ENCODE data around the gene RIT2.

Gene RIT2

DNA sequence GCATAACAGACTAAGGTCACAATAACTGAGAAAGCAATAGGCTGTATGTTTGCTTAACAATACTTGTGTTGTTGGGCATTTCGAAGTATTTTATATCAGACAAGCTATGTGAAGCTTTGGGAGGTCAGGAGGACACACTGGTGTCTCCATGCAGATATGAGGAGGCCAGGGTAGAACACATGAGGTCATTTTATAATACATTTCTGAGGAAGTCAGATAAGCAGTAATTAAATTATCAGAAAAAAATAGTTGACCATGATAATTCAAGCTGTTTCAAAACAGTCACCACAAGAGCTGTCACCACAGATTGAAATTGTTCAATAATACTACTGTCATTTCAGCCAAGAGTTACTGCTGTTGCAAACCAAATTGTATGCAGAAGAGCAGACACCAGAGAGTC, 160.6 kb downstream of the RIT2 start:
- H3K9me3 ChIP-seq (ENCODE audit: control insufficient read depth, insufficient read depth, low read depth, low read length), result no peaks in the 10 kb centered on the region
- TF ChIP-seq ZNF184 (tag by site-specific recombination; IDR thresholded peaks at IDR 0.05) (no peak), ZSCAN16 (tag by site-specific recombination; IDR thresholded peaks at IDR 0.05) (no peak), ZNF221 (tag by site-specific recombination; IDR thresholded peaks at IDR 0.05; ENCODE audit: borderline replicate concordance) (no peak), RBAK (tag by site-specific recombination; IDR thresholded peaks at IDR 0.05) (no peak), ZNF514 (tag by site-specific recombination; IDR thresholded peaks at IDR 0.05) (no peak), ZBTB20 (tag by site-specific recombination; IDR thresholded peaks at IDR 0.05) (no peak), ZNF670 (tag by site-specific recombination; IDR thresholded peaks at IDR 0.05; ENCODE audit: low read depth) (no peak), ZNF501 (tag by site-specific recombination; IDR thresholded peaks at IDR 0.05) (no peak), ZNF366 (tag by site-specific recombination; conservative IDR thresholded peaks at IDR 0.05) (no peak)
- TF ChIP-seq, protein P1, sequence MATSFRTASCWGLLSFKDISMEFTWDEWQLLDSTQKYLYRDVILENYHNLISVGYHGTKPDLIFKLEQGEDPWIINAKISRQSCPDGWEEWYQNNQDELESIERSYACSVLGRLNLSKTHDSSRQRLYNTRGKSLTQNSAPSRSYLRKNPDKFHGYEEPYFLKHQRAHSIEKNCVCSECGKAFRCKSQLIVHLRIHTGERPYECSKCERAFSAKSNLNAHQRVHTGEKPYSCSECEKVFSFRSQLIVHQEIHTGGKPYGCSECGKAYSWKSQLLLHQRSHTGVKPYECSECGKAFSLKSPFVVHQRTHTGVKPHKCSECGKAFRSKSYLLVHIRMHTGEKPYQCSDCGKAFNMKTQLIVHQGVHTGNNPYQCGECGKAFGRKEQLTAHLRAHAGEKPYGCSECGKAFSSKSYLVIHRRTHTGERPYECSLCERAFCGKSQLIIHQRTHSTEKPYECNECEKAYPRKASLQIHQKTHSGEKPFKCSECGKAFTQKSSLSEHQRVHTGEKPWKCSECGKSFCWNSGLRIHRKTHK (tag by site-specific recombination; IDR thresholded peaks at IDR 0.05), result no peak
- TF ChIP-seq, protein P2, sequence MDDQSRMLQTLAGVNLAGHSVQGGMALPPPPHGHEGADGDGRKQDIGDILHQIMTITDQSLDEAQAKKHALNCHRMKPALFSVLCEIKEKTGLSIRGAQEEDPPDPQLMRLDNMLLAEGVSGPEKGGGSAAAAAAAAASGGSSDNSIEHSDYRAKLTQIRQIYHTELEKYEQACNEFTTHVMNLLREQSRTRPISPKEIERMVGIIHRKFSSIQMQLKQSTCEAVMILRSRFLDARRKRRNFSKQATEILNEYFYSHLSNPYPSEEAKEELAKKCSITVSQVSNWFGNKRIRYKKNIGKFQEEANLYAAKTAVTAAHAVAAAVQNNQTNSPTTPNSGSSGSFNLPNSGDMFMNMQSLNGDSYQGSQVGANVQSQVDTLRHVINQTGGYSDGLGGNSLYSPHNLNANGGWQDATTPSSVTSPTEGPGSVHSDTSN (CRISPR knock-in tag; IDR thresholded peaks at IDR 0.05), result no peak
- TF ChIP-seq, protein P3, sequence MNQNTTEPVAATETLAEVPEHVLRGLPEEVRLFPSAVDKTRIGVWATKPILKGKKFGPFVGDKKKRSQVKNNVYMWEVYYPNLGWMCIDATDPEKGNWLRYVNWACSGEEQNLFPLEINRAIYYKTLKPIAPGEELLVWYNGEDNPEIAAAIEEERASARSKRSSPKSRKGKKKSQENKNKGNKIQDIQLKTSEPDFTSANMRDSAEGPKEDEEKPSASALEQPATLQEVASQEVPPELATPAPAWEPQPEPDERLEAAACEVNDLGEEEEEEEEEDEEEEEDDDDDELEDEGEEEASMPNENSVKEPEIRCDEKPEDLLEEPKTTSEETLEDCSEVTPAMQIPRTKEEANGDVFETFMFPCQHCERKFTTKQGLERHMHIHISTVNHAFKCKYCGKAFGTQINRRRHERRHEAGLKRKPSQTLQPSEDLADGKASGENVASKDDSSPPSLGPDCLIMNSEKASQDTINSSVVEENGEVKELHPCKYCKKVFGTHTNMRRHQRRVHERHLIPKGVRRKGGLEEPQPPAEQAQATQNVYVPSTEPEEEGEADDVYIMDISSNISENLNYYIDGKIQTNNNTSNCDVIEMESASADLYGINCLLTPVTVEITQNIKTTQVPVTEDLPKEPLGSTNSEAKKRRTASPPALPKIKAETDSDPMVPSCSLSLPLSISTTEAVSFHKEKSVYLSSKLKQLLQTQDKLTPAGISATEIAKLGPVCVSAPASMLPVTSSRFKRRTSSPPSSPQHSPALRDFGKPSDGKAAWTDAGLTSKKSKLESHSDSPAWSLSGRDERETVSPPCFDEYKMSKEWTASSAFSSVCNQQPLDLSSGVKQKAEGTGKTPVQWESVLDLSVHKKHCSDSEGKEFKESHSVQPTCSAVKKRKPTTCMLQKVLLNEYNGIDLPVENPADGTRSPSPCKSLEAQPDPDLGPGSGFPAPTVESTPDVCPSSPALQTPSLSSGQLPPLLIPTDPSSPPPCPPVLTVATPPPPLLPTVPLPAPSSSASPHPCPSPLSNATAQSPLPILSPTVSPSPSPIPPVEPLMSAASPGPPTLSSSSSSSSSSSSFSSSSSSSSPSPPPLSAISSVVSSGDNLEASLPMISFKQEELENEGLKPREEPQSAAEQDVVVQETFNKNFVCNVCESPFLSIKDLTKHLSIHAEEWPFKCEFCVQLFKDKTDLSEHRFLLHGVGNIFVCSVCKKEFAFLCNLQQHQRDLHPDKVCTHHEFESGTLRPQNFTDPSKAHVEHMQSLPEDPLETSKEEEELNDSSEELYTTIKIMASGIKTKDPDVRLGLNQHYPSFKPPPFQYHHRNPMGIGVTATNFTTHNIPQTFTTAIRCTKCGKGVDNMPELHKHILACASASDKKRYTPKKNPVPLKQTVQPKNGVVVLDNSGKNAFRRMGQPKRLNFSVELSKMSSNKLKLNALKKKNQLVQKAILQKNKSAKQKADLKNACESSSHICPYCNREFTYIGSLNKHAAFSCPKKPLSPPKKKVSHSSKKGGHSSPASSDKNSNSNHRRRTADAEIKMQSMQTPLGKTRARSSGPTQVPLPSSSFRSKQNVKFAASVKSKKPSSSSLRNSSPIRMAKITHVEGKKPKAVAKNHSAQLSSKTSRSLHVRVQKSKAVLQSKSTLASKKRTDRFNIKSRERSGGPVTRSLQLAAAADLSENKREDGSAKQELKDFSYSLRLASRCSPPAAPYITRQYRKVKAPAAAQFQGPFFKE (tag by site-specific recombination; IDR thresholded peaks at IDR 0.05; ENCODE audit: borderline replicate concordance), result no peak
- TF ChIP-seq, protein P4, sequence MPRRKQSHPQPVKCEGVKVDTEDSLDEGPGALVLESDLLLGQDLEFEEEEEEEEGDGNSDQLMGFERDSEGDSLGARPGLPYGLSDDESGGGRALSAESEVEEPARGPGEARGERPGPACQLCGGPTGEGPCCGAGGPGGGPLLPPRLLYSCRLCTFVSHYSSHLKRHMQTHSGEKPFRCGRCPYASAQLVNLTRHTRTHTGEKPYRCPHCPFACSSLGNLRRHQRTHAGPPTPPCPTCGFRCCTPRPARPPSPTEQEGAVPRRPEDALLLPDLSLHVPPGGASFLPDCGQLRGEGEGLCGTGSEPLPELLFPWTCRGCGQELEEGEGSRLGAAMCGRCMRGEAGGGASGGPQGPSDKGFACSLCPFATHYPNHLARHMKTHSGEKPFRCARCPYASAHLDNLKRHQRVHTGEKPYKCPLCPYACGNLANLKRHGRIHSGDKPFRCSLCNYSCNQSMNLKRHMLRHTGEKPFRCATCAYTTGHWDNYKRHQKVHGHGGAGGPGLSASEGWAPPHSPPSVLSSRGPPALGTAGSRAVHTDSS (tag by site-specific recombination; IDR thresholded peaks at IDR 0.05), result no peak
- no peak overlapping the region for H3K27ac ChIP-seq (ENCODE audit: extremely low read depth, low read depth, low read length)
- POLR2A ChIA-PET, result no interaction called here
- CTCF ChIA-PET, result interaction anchor here (0.7 to 1.2 kb wide), 2 partner anchors 51 to 359 kb away, joined by 3 read pairs; no protein-coding TSS in a partner anchor
- H3K36me3 ChIP-seq (ENCODE audit: control insufficient read depth in 2 of 2, insufficient read depth in 1 of 2, low read length in 2 of 2), result no peaks in the 10 kb centered on the region
- peaks cover 12% of the 10 kb centered on the region for H3K4me1 ChIP-seq (ENCODE audit: control insufficient read depth, insufficient read depth, low read length)
- no peak overlapping the region for H3K4me3 ChIP-seq (ENCODE audit: low read depth, low read length)

DNA sequence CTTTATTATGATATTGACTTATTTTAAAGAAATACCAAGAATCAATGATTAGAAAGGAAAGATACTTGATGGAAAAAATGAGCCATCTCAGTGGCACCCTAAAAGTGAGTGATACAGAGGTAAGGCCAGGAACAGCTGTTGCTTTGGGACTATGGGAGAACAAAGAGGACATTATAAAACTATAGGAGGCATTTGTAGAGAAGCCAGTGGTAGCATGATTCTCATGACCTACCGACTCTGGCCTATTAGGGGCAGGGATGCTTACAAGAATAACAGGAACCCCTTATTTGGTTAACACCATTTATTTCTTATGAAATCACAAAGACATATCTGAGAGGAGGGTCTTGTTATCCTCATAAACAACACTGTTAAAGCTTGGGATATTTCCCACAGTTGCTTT, 162.2 kb downstream of the RIT2 start:
- CTCF ChIA-PET, result no interaction called here
- Histone ChIP-seq H3K9me3 (ENCODE audit: control insufficient read depth, insufficient read depth, low read depth, low read length) (no peaks in the 10 kb centered on the region), H3K4me1 (ENCODE audit: control insufficient read depth, insufficient read depth, low read length) (peaks cover 12% of the 10 kb centered on the region), H3K36me3 (ENCODE audit: control insufficient read depth in 2 of 2, insufficient read depth in 1 of 2, low read length in 2 of 2) (no peaks in the 10 kb centered on the region), H3K27ac (ENCODE audit: extremely low read depth, low read depth, low read length) (no peak overlapping the region), H3K4me3 (ENCODE audit: low read depth, low read length) (no peak overlapping the region)
- POLR2A ChIA-PET, result no interaction called here
- TF ChIP-seq, protein P5, sequence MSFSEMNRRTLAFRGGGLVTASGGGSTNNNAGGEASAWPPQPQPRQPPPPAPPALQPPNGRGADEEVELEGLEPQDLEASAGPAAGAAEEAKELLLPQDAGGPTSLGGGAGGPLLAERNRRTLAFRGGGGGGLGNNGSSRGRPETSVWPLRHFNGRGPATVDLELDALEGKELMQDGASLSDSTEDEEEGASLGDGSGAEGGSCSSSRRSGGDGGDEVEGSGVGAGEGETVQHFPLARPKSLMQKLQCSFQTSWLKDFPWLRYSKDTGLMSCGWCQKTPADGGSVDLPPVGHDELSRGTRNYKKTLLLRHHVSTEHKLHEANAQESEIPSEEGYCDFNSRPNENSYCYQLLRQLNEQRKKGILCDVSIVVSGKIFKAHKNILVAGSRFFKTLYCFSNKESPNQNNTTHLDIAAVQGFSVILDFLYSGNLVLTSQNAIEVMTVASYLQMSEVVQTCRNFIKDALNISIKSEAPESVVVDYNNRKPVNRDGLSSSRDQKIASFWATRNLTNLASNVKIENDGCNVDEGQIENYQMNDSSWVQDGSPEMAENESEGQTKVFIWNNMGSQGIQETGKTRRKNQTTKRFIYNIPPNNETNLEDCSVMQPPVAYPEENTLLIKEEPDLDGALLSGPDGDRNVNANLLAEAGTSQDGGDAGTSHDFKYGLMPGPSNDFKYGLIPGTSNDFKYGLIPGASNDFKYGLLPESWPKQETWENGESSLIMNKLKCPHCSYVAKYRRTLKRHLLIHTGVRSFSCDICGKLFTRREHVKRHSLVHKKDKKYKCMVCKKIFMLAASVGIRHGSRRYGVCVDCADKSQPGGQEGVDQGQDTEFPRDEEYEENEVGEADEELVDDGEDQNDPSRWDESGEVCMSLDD (tag by site-specific recombination; IDR thresholded peaks at IDR 0.05), result no peak
- TF ChIP-seq REPIN1 (tag by site-specific recombination; IDR thresholded peaks at IDR 0.05; ENCODE audit: low read depth), result no peak
- TF ChIP-seq, protein P6, sequence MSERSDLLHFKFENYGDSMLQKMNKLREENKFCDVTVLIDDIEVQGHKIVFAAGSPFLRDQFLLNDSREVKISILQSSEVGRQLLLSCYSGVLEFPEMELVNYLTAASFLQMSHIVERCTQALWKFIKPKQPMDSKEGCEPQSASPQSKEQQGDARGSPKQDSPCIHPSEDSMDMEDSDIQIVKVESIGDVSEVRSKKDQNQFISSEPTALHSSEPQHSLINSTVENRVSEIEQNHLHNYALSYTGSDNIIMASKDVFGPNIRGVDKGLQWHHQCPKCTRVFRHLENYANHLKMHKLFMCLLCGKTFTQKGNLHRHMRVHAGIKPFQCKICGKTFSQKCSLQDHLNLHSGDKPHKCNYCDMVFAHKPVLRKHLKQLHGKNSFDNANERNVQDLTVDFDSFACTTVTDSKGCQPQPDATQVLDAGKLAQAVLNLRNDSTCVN (tag by site-specific recombination; optimal IDR thresholded peaks at IDR 0.05), result no peak
- TF ChIP-seq ZNF626 (tag by site-specific recombination; IDR thresholded peaks at IDR 0.05), result no peak
- no peak for TF ChIP-seq GLIS1 (tag by site-specific recombination; IDR thresholded peaks at IDR 0.05)
- TF ChIP-seq ZNF354C (tag by site-specific recombination; IDR thresholded peaks at IDR 0.05; ENCODE audit: borderline replicate concordance, low read depth), result no peak
- no peak for TF ChIP-seq ZIC2 (tag by site-specific recombination; IDR thresholded peaks at IDR 0.05)
- TF ChIP-seq ZNF768 (tag by site-specific recombination; IDR thresholded peaks at IDR 0.05), result no peak
- TF ChIP-seq ZNF157 (tag by site-specific recombination; IDR thresholded peaks at IDR 0.05), result no peak
